ENCODE data around the gene RCCD1. TPM values are rescaled to one million over a fixed set of nuclear protein-coding genes. Genes with fewer than 3 reads are reported as not detected.

The RCCD1 gene
- total RNA-seq, 1 donor from 2014 or later, result 11.5 TPM

DNA sequence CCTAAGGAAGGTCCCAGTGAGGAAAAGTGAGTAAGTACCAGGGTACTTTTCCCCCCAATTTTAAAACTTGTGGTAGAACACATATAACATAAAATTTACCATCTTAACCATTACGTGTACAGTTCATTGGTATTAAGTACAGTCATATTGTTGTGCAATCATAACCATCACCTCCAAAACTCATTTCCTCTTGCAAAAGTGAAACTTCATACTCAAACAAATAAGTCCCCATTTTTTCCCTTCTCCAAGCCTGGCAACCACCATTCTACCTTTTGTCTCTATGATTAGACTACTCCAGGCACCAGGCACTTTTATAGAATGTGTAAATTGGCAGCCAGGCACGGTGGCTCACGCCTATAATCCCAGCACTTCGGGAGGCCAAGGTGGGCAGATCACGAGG is 27.5 kb downstream of the RCCD1 start:
- Histone ChIP-seq H3K27me3 (ENCODE audit: control insufficient read depth in 3 of 3, insufficient read depth in 3 of 3, low read length in 3 of 3) (no peaks in the 10 kb centered on the region), H3K36me3 (ENCODE audit: control insufficient read depth in 3 of 3, insufficient read depth in 3 of 3, low read length in 3 of 3) (no peaks in the 10 kb centered on the region), H3K9me3 (ENCODE audit: control insufficient read depth in 3 of 3, low read length in 3 of 3) (no peaks in the 10 kb centered on the region), H3K9ac (ENCODE audit: low read depth in 1 of 3, low read length in 3 of 3) (no peak overlapping the region), H3K27ac (ENCODE audit: low read depth, low read length) (no peak overlapping the region), H3K4me3 (ENCODE audit: low read length in 3 of 3) (no peak overlapping the region), H3K4me1 (ENCODE audit: control insufficient read depth in 3 of 3, insufficient read depth in 3 of 3, low read length in 3 of 3) (no peaks in the 10 kb centered on the region)

- no peak overlapping the region for H3K4me3 ChIP-seq (ENCODE audit: low read length in 3 of 3)
- H3K27ac ChIP-seq (ENCODE audit: low read depth, low read length), result no peak overlapping the region
- H3K9me3 ChIP-seq (ENCODE audit: control insufficient read depth in 3 of 3, low read length in 3 of 3), result no peaks in the 10 kb centered on the region
- H3K9ac ChIP-seq (ENCODE audit: low read depth in 1 of 3, low read length in 3 of 3), result no peak overlapping the region
- no peaks in the 10 kb centered on the region for H3K4me1 ChIP-seq (ENCODE audit: control insufficient read depth in 3 of 3, insufficient read depth in 3 of 3, low read length in 3 of 3)
- H3K27me3 ChIP-seq (ENCODE audit: control insufficient read depth in 3 of 3, insufficient read depth in 3 of 3, low read length in 3 of 3), result no peaks in the 10 kb centered on the region
- H3K36me3 ChIP-seq (ENCODE audit: control insufficient read depth in 3 of 3, insufficient read depth in 3 of 3, low read length in 3 of 3), result no peaks in the 10 kb centered on the region
Measured at GRCh38 chr15:90986790-90987507, 32.3 kb downstream of the RCCD1 start.

- Histone ChIP-seq H3K27ac (ENCODE audit: low read depth, low read length) (no peak overlapping the region), H3K9me3 (ENCODE audit: control insufficient read depth in 3 of 3, low read length in 3 of 3) (no peaks in the 10 kb centered on the region), H3K36me3 (ENCODE audit: control insufficient read depth in 3 of 3, insufficient read depth in 3 of 3, low read length in 3 of 3) (no peaks in the 10 kb centered on the region), H3K4me3 (ENCODE audit: low read length in 3 of 3) (no peak overlapping the region), H3K9ac (ENCODE audit: low read depth in 1 of 3, low read length in 3 of 3) (peak overlapping the region in 1 of 3 donors; percentile 20), H3K27me3 (ENCODE audit: control insufficient read depth in 3 of 3, insufficient read depth in 3 of 3, low read length in 3 of 3) (no peaks in the 10 kb centered on the region), H3K4me1 (ENCODE audit: control insufficient read depth in 3 of 3, insufficient read depth in 3 of 3, low read length in 3 of 3) (no peaks in the 10 kb centered on the region)
Measured at GRCh38 chr15:90987561-90988141, 33.0 kb downstream of the RCCD1 start.

GRCh38 chr15:90988296-90988695 is 33.6 kb downstream of the RCCD1 start:
- H3K9me3 ChIP-seq (ENCODE audit: control insufficient read depth in 3 of 3, low read length in 3 of 3), result no peaks in the 10 kb centered on the region
- H3K27ac ChIP-seq (ENCODE audit: low read depth, low read length), result no peak overlapping the region
- no peaks in the 10 kb centered on the region for H3K36me3 ChIP-seq (ENCODE audit: control insufficient read depth in 3 of 3, insufficient read depth in 3 of 3, low read length in 3 of 3)
- no peaks in the 10 kb centered on the region for H3K27me3 ChIP-seq (ENCODE audit: control insufficient read depth in 3 of 3, insufficient read depth in 3 of 3, low read length in 3 of 3)
- no peak overlapping the region for H3K4me3 ChIP-seq (ENCODE audit: low read length in 3 of 3)
- H3K4me1 ChIP-seq (ENCODE audit: control insufficient read depth in 3 of 3, insufficient read depth in 3 of 3, low read length in 3 of 3), result no peaks in the 10 kb centered on the region
- no peak overlapping the region for H3K9ac ChIP-seq (ENCODE audit: low read depth in 1 of 3, low read length in 3 of 3)

DNA sequence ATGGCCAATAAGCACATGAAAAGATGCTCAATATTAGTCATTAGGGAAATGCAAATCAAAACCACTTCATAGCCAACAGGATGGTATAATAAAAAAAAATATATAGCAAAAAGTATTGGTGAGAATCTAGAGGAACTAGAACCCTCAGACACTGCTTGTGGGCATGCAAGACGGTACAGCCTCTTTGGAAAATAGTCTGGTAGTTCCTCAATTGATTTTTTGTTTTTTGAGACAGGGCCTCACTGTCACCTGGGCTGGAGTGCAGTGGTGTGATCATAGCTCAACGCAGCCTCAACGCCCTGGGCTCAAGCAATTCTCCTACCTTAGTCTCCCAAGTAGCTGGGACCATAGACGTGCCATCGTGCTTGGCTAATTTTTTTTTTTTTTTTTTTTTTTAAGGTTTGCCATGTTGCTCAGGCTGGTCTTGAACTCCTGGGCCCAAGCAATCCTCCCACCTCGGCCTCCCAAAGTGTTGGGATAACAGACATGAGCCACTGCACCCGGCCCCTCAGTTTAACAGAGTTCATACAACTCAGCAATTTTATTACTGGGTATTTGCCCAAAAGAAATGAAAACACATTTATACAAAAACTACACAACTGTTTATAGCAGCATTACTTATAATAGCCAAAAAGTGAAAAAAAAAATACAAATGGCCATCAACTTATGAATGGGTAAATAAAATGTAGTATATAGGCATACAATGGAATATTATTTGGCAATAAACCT is 34.5 kb downstream of the RCCD1 start:
- Histone ChIP-seq H3K9me3 (ENCODE audit: control insufficient read depth in 3 of 3, low read length in 3 of 3) (no peaks in the 10 kb centered on the region), H3K27ac (ENCODE audit: low read depth, low read length) (no peak overlapping the region), H3K27me3 (ENCODE audit: control insufficient read depth in 3 of 3, insufficient read depth in 3 of 3, low read length in 3 of 3) (no peaks in the 10 kb centered on the region), H3K4me1 (ENCODE audit: control insufficient read depth in 3 of 3, insufficient read depth in 3 of 3, low read length in 3 of 3) (peaks cover 2 to 4% (median 2%) of the 10 kb centered on the region in 3 donors), H3K9ac (ENCODE audit: low read depth in 1 of 3, low read length in 3 of 3) (no peak overlapping the region), H3K4me3 (ENCODE audit: low read length in 3 of 3) (no peak overlapping the region), H3K36me3 (ENCODE audit: control insufficient read depth in 3 of 3, insufficient read depth in 3 of 3, low read length in 3 of 3) (no peaks in the 10 kb centered on the region)

- Histone ChIP-seq H3K4me3 (ENCODE audit: low read length in 3 of 3) (no peak overlapping the region), H3K4me1 (ENCODE audit: control insufficient read depth in 3 of 3, insufficient read depth in 3 of 3, low read length in 3 of 3) (peaks cover 2 to 12% (median 7%) of the 10 kb centered on the region in 3 donors)
Measured at GRCh38 chr15:90990446-90990845, 35.8 kb downstream of the RCCD1 start.

DNA sequence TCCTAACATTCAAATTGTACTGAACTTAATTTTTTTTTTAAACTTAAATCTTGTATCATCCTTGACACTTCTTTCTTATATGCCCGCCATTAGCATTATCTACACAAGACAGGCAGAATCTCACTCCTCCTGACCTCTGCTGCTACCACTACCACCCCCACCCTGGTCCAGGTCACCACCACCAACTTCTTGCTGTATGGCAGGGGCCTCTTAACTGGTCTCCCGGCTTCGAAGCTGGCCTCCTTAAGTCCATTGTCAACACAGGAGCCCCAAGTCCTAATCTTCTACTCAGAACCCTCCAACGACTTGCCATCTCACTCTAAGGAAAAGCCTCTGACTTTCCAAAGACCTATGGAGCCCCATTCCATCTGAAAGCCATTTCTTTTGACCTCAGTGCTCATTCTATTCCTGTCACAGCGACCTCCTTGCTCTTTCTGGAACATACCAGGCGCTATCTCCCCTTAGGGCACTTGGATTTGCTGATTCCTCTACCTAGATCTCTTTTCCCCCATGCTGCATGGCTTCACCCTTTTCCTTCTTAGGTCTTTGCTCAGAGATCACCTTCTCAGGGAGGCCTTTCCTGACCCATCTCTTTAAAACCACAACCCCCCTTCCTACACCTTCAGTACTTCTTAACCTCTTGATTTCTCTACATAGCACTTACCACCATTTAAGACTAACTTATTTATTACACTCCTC is 37.1 kb downstream of the RCCD1 start:
- Histone ChIP-seq H3K9ac (ENCODE audit: low read depth in 1 of 3, low read length in 3 of 3) (no peak overlapping the region), H3K4me1 (ENCODE audit: control insufficient read depth in 3 of 3, insufficient read depth in 3 of 3, low read length in 3 of 3) (peaks cover 2 to 12% (median 7%) of the 10 kb centered on the region in 3 donors)

More at GRCh38 chr15:90990446-90990845, 35.8 kb downstream of the RCCD1 start:
- Histone ChIP-seq H3K27ac (ENCODE audit: low read depth, low read length) (no peak overlapping the region), H3K27me3 (ENCODE audit: control insufficient read depth in 3 of 3, insufficient read depth in 3 of 3, low read length in 3 of 3) (no peaks in the 10 kb centered on the region), H3K9ac (ENCODE audit: low read depth in 1 of 3, low read length in 3 of 3) (no peak overlapping the region), H3K9me3 (ENCODE audit: control insufficient read depth in 3 of 3, low read length in 3 of 3) (no peaks in the 10 kb centered on the region), H3K36me3 (ENCODE audit: control insufficient read depth in 3 of 3, insufficient read depth in 3 of 3, low read length in 3 of 3) (no peaks in the 10 kb centered on the region)

DNA sequence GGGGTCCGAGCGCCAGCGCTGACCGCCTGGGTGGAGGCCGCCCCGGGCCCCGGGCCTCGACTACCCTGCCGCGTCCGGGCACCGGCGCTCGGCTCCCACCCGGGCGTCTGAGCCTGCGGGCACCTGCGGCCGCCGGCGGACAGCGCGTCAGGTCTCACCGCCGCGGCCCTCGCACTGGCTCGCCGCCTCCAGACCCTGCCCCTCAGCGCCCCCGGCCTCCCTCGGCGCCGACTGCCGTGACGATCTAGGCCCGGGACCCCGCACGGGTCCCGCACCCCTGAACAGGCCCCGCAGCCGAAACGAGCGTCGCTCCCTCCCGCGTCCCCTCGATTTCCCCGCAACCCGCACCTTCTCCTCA is 39.4 kb downstream of the RCCD1 start:
- Histone ChIP-seq H3K9me3 (ENCODE audit: control insufficient read depth in 3 of 3, low read length in 3 of 3) (no peaks in the 10 kb centered on the region), H3K27me3 (ENCODE audit: control insufficient read depth in 3 of 3, insufficient read depth in 3 of 3, low read length in 3 of 3) (no peaks in the 10 kb centered on the region), H3K27ac (ENCODE audit: low read depth, low read length) (peak overlapping the region; percentile 83), H3K4me3 (ENCODE audit: low read length in 3 of 3) (peak overlapping the region; percentile 85 to 95 (median 91)), H3K4me1 (ENCODE audit: control insufficient read depth in 3 of 3, insufficient read depth in 3 of 3, low read length in 3 of 3) (peaks cover 2 to 12% (median 7%) of the 10 kb centered on the region in 3 donors), H3K36me3 (ENCODE audit: control insufficient read depth in 3 of 3, insufficient read depth in 3 of 3, low read length in 3 of 3) (peaks cover 9 to 17% (median 14%) of the 10 kb centered on the region in 3 donors), H3K9ac (ENCODE audit: low read depth in 1 of 3, low read length in 3 of 3) (peak overlapping the region; percentile 84 to 91 (median 90))

More for the DNA sequence above, 37.1 kb downstream of the RCCD1 start:
- no peak overlapping the region for H3K4me3 ChIP-seq (ENCODE audit: low read length in 3 of 3)
- no peak overlapping the region for H3K27ac ChIP-seq (ENCODE audit: low read depth, low read length)
- H3K36me3 ChIP-seq (ENCODE audit: control insufficient read depth in 3 of 3, insufficient read depth in 3 of 3, low read length in 3 of 3), result no peaks in the 10 kb centered on the region
- H3K27me3 ChIP-seq (ENCODE audit: control insufficient read depth in 3 of 3, insufficient read depth in 3 of 3, low read length in 3 of 3), result no peaks in the 10 kb centered on the region
- no peaks in the 10 kb centered on the region for H3K9me3 ChIP-seq (ENCODE audit: control insufficient read depth in 3 of 3, low read length in 3 of 3)

- peak within 1 kb of the TSS; percentile 86 to 95 (median 91) for H3K4me3 ChIP-seq (ENCODE audit: low read length in 3 of 3)
- H3K27ac ChIP-seq (ENCODE audit: low read depth, low read length), result peak within 1 kb of the TSS; percentile 83
- H3K9me3 ChIP-seq (ENCODE audit: control insufficient read depth in 3 of 3, low read length in 3 of 3), result no peaks in the 10 kb centered on the region
- peaks cover 15 to 20% (median 20%) of the 10 kb centered on the region in 3 donors for H3K36me3 ChIP-seq (ENCODE audit: control insufficient read depth in 3 of 3, insufficient read depth in 3 of 3, low read length in 3 of 3)
- H3K9ac ChIP-seq (ENCODE audit: low read depth in 1 of 3, low read length in 3 of 3), result peak within 1 kb of the TSS; percentile 84 to 92 (median 91)
- peaks cover 2 to 12% (median 7%) of the 10 kb centered on the region in 3 donors for H3K4me1 ChIP-seq (ENCODE audit: control insufficient read depth in 3 of 3, insufficient read depth in 3 of 3, low read length in 3 of 3)
- H3K27me3 ChIP-seq (ENCODE audit: control insufficient read depth in 3 of 3, insufficient read depth in 3 of 3, low read length in 3 of 3), result no peaks in the 10 kb centered on the region
Measured at GRCh38 chr15:90994417-90995311, 40.0 kb downstream of the RCCD1 start, which contains the start of gene PRC1. Gene PRC1 (minus strand): TSS chr15:90994535. CDS start chr15:90994417, 118 bp downstream.
